ENCODE measurements around the gene KRTAP10-1. TPM values are rescaled to one million over a fixed set of nuclear protein-coding genes. Genes with fewer than 3 reads are reported as not detected.

Gene KRTAP10-1
- total and polyA plus RNA-seq, 2 of the 13 experiments (the other 11 are each of a cell fraction or from before 2014, with no cell fraction given) = not detected

GRCh38 chr21:44555200-44555875 lies 15.3 kb upstream of the KRTAP10-1 start:
- H3K9ac ChIP-seq (ENCODE audit: insufficient read depth, low read depth, low read length) = no peak overlapping the region
- BruUV-seq (replicated peaks) = no TSS peak
- WGBS (ENCODE audit: low lambda C conversion rate) = 57% methylated on average over 10 of the region's 13 CpGs
- CTCF ChIA-PET (ENCODE audit: low intra/inter-chr PET ratio, low total read pairs) = no interaction called here
- H2AFZ ChIP-seq (ENCODE audit: low read length) = no peak overlapping the region
- no peaks in the 10 kb centered on the region for H4K20me1 ChIP-seq (ENCODE audit: insufficient read depth, low read length)
- H3K27me3 ChIP-seq (ENCODE audit: control insufficient read depth in 1 of 2, insufficient read depth in 2 of 2, low read length in 2 of 2) = peaks cover 0 to 11% of the 10 kb centered on the region in 2 experiments; a peak in 2 of 5 replicates
- H3K4me2 ChIP-seq (ENCODE audit: low read depth, low read length) = no peak overlapping the region
- DNase-seq (ENCODE audit: low spot score) = no peak
- intact Hi-C loops (cut with micrococcal nuclease; ENCODE audit: unreplicated experiment) (no loop called here), in situ Hi-C loops (cut with HindIII; ENCODE audit: extremely low pct_ligation_motif_present, low pct_unique_long_range_greater_than_20kb) (no loop called here)
- no peak overlapping the region for H3K27ac ChIP-seq (ENCODE audit: extremely low read length, insufficient read depth, low read length)
- no peak for FAIRE-seq
- POLR2A ChIA-PET = no interaction called here
- no peak for TF ChIP-seq ZFP36L2 (CRISPR knock-in tag; IDR thresholded peaks at IDR 0.05)
- no peak for TF ChIP-seq SAFB2 (CRISPR knock-in tag; IDR thresholded peaks at IDR 0.05; ENCODE audit: borderline replicate concordance, low read depth)
- TF ChIP-seq ZFP62 (CRISPR knock-in tag; IDR thresholded peaks at IDR 0.05) = no peak
- no peak for TF ChIP-seq MEIS1 (CRISPR knock-in tag; IDR thresholded peaks at IDR 0.05; ENCODE audit: borderline replicate concordance)
- TF ChIP-seq ZBTB34 (CRISPR knock-in tag; IDR thresholded peaks at IDR 0.05) = no peak
- no peak for TF ChIP-seq DDIT3 (CRISPR knock-in tag; IDR thresholded peaks at IDR 0.05)
- no peak for TF ChIP-seq ZNF790 (CRISPR knock-in tag; IDR thresholded peaks at IDR 0.05; ENCODE audit: borderline replicate concordance)
- TF ChIP-seq MTF2 (CRISPR knock-in tag; IDR thresholded peaks at IDR 0.05; ENCODE audit: borderline replicate concordance) = no peak
- TF ChIP-seq ZNF207 (IDR thresholded peaks at IDR 0.05; ENCODE audit: borderline replicate concordance) = no peak
- TF ChIP-seq ZNF780A (CRISPR knock-in tag; IDR thresholded peaks at IDR 0.05) = no peak
- TF ChIP-seq ZNF776 (CRISPR knock-in tag; IDR thresholded peaks at IDR 0.05) = no peak
- no peak for TF ChIP-seq KAT8 (CRISPR knock-in tag; IDR thresholded peaks at IDR 0.05)
- no peak for TF ChIP-seq HNF1A (IDR thresholded peaks at IDR 0.05; ENCODE audit: low read depth)
- no peak for TF ChIP-seq HNF1A (CRISPR knock-in tag; IDR thresholded peaks at IDR 0.05; ENCODE audit: borderline replicate concordance)
- TF ChIP-seq DPF2 (CRISPR knock-in tag; IDR thresholded peaks at IDR 0.05; ENCODE audit: borderline replicate concordance, low read depth) = no peak
- TF ChIP-seq NCOA5 (CRISPR knock-in tag; IDR thresholded peaks at IDR 0.05) = no peak
- no peak for TF ChIP-seq ATM (IDR thresholded peaks at IDR 0.05; ENCODE audit: borderline replicate concordance)
- TF ChIP-seq PHF5A (CRISPR knock-in tag; IDR thresholded peaks at IDR 0.05; ENCODE audit: low read depth, unreplicated experiment) = no peak
- no peak for TF ChIP-seq ZNF138 (CRISPR knock-in tag; IDR thresholded peaks at IDR 0.05; ENCODE audit: low read depth)
- peak; percentile 48 for ATAC-seq
- H3K36me3 ChIP-seq (replicated peaks in 1 of 2; ENCODE audit: control insufficient read depth in 1 of 2, insufficient read depth in 2 of 2, low read length in 2 of 2) = no peaks in the 10 kb centered on the region
- no peaks in the 10 kb centered on the region for H3K4me1 ChIP-seq (ENCODE audit: insufficient read depth, low read length)
- H3K9me3 ChIP-seq (ENCODE audit: low read length) = no peaks in the 10 kb centered on the region
- H3K4me3 ChIP-seq (replicated peaks in 1 of 3; ENCODE audit: insufficient read depth in 1 of 3, low read depth in 2 of 3, low read length in 3 of 3) = no peak overlapping the region
- no peaks in the 10 kb centered on the region for H3K79me2 ChIP-seq (ENCODE audit: insufficient read depth, low read length)

All from HepG2 (cell line).